Smooth muscle cell (in vitro differentiated cells): Measurements from ENCODE around the gene FHOD3. TPM values are rescaled to one million over a fixed set of nuclear protein-coding genes. Genes with fewer than 3 reads are reported as not detected.

Experiments used
- DNase-seq: peaks from one replicate; lab custom pipeline; 2025; ENCODE audit not compliant: unreplicated experiment; lab: John Stamatoyannopoulos, UW
- H2AFZ ChIP-seq: fragments of 200-600 bp; sonication (generic); 2 replicates; pipeline ENCODE4 v1.6.0; 2016; ENCODE audit warnings: antibody characterized with exemption, low read depth, mild to moderate bottlenecking
- H3F3A ChIP-seq: fragments of 200-600 bp; sonication (generic); 2 replicates; pipeline ENCODE4 v1.6.0; 2017; ENCODE audit warnings: antibody characterized with exemption, low read depth
- H3K27ac ChIP-seq: fragments of 200-600 bp; sonication (generic); 2 replicates; pipeline ENCODE4 v1.5.1; 2016; ENCODE audit warnings: low read depth, mild to moderate bottlenecking
- H3K27me3 ChIP-seq: fragments of 200-600 bp; sonication (generic); 2 replicates; pipeline ENCODE4 v1.6.1; 2016; ENCODE audit warnings: low read depth, mild to moderate bottlenecking
- H3K36me3 ChIP-seq: fragments of 200-600 bp; sonication (generic); 2 replicates; pipeline ENCODE4 v1.5.1; 2016; ENCODE audit warnings: low read depth
- H3K4me1 ChIP-seq: fragments of 200-600 bp; sonication (generic); 2 replicates; pipeline ENCODE4 v1.5.1; 2016; ENCODE audit warnings: low read depth
- H3K4me2 ChIP-seq: fragments of 200-600 bp; sonication (generic); 2 replicates; pipeline ENCODE4 v1.6.0; 2016; ENCODE audit warnings: mild to moderate bottlenecking
- H3K4me3 ChIP-seq: fragments of 200-600 bp; sonication (generic); 2 replicates; pipeline ENCODE4 v1.5.1; 2016; ENCODE audit warnings: mild to moderate bottlenecking
- H3K79me2 ChIP-seq: fragments of 200-600 bp; sonication (generic); 2 replicates; pipeline ENCODE4 v1.6.0; 2016; ENCODE audit warnings: low read depth, mild to moderate bottlenecking
- H3K9ac ChIP-seq: fragments of 200-600 bp; sonication (generic); 2 replicates; pipeline ENCODE4 v1.6.0; 2016; ENCODE audit warnings: low read depth
- H3K9me3 ChIP-seq: fragments of 200-600 bp; sonication (generic); replicated peaks from 2 replicates; pipeline ENCODE4 v1.5.1; 2016; ENCODE audit warnings: low read depth
- H4K20me1 ChIP-seq: fragments of 200-600 bp; sonication (generic); 2 replicates; pipeline ENCODE4 v1.6.0; 2016; ENCODE audit warnings: low read depth
- CTCF ChIP-seq: fragments of 200-600 bp; sonication (generic); IDR thresholded peaks from 2 replicates; pipeline ENCODE4 v1.5.1; 2017; ENCODE audit warnings: borderline replicate concordance, mild to moderate bottlenecking, antibody characterized with exemption; ENCODE audit not compliant: insufficient read depth, poor library complexity, severe bottlenecking
- WGBS: methylation state at CpG from one replicate; pipeline ENCODE4 v1.1.7; 2016; ENCODE audit warnings: low lambda C conversion rate; 5-methylcytosine and 5-hydroxymethylcytosine counted together
- polyA plus RNA-seq: library from polyadenylated mRNA; unstranded; fragments of >200 nt; fragmentation: Nextera tagmentation; extraction: Ambion mirVana; gene quantifications from 2 replicates; pipeline ENCODE4 v1.2.1, GENCODE V29; 2016
- total RNA-seq: library from RNA; depleted of rRNA; stranded (reverse); fragments of >200 nt; gene quantifications from 2 replicates; pipeline ENCODE4 v1.2.3, GENCODE V29; 2014

The FHOD3 gene
- total and polyA plus RNA-seq, 2 experiments from 2014 or later: 6.3 to 19.4 TPM

GRCh38 chr18:36757991-36758390, 460.5 kb downstream of the FHOD3 start:
- Histone ChIP-seq H2AFZ (no peak overlapping the region), H3K36me3 (no peaks in the 10 kb centered on the region), H3F3A (no peaks in the 10 kb centered on the region), H3K4me3 (no peak overlapping the region), H3K79me2 (no peaks in the 10 kb centered on the region), H4K20me1 (no peaks in the 10 kb centered on the region), H3K4me2 (no peak overlapping the region), H3K27ac (no peak overlapping the region), H3K9ac (no peak overlapping the region), H3K9me3 (no peaks in the 10 kb centered on the region), H3K27me3 (no peaks in the 10 kb centered on the region), H3K4me1 (no peaks in the 10 kb centered on the region)
- WGBS: 94% methylated on average over 3 of the region's 3 CpGs
- TF ChIP-seq CTCF: no peak
- DNase-seq: no peak

GRCh38 chr18:36758623-36759022, 461.1 kb downstream of the FHOD3 start:
- WGBS: 91% methylated on average over 10 of the region's 10 CpGs
- Histone ChIP-seq H3K4me1 (no peaks in the 10 kb centered on the region), H3F3A (no peaks in the 10 kb centered on the region), H3K27me3 (no peaks in the 10 kb centered on the region), H3K9me3 (no peaks in the 10 kb centered on the region), H4K20me1 (no peaks in the 10 kb centered on the region), H3K4me2 (no peak overlapping the region), H3K79me2 (no peaks in the 10 kb centered on the region), H3K27ac (no peak overlapping the region), H3K4me3 (no peak overlapping the region), H3K9ac (no peak overlapping the region), H3K36me3 (no peaks in the 10 kb centered on the region), H2AFZ (no peak overlapping the region)
- no peak for TF ChIP-seq CTCF
- no peak for DNase-seq

- Histone ChIP-seq H3K4me3 (no peak overlapping the region), H3K36me3 (no peaks in the 10 kb centered on the region), H4K20me1 (no peaks in the 10 kb centered on the region), H3K4me1 (no peaks in the 10 kb centered on the region), H3K9me3 (no peaks in the 10 kb centered on the region), H3K9ac (no peak overlapping the region), H2AFZ (no peak overlapping the region), H3K4me2 (no peak overlapping the region), H3K79me2 (no peaks in the 10 kb centered on the region), H3K27me3 (no peaks in the 10 kb centered on the region), H3K27ac (no peak overlapping the region), H3F3A (no peaks in the 10 kb centered on the region)
- no peak for DNase-seq
- 78% methylated on average over 6 of the region's 6 CpGs for WGBS
- TF ChIP-seq CTCF: no peak
These were observed 461.8 kb downstream of the FHOD3 start for GRCh38 chr18:36759167-36759776.

- Histone ChIP-seq H3K27me3 (no peaks in the 10 kb centered on the region), H4K20me1 (no peaks in the 10 kb centered on the region), H2AFZ (no peak overlapping the region), H3K9ac (no peak overlapping the region), H3K36me3 (no peaks in the 10 kb centered on the region), H3F3A (no peaks in the 10 kb centered on the region), H3K4me3 (no peak overlapping the region), H3K9me3 (no peaks in the 10 kb centered on the region), H3K79me2 (no peaks in the 10 kb centered on the region), H3K27ac (no peak overlapping the region), H3K4me1 (no peaks in the 10 kb centered on the region), H3K4me2 (no peak overlapping the region)
- 94% methylated on average over 24 of the region's 29 CpGs for WGBS
- no peak for TF ChIP-seq CTCF
- no peak for DNase-seq
These were observed 463.1 kb downstream of the FHOD3 start for GRCh38 chr18:36760598-36760997.
